Activated gamma-delta T cell treated with anti-CD3 and anti-CD28 coated beads, Interleukin-2, amount 50 U/mL, for 16 hours (primary cell): Measurements from ENCODE around the gene SLC9A2.

Source experiments
- DNase-seq: peaks from one replicate; pipeline ENCODE4 v3.0.0-alpha.2; 2020; ENCODE audit warnings: low read depth

The SLC9A2 gene

GRCh38 chr2:102619414-102620319, at the start of gene SLC9A2:
Gene SLC9A2, plus strand, starts transcription at chr2:102619553. Its CDS starts 296 bp downstream, at chr2:102619849.
- no peak for DNase-seq

GRCh38 chr2:102575888-102576287, 43.5 kb upstream of the SLC9A2 start:
- DNase-seq = no peak

GRCh38 chr2:102578376-102578775, 41.0 kb upstream of the SLC9A2 start:
- no peak for DNase-seq

- no peak for DNase-seq
These were observed 37.4 kb upstream of the SLC9A2 start for GRCh38 chr2:102581911-102582310.

GRCh38 chr2:102582845-102583244, 36.5 kb upstream of the SLC9A2 start:
- no peak for DNase-seq

GRCh38 chr2:102585847-102586404, 33.4 kb upstream of the SLC9A2 start:
- no peak for DNase-seq

- no peak for DNase-seq
These were observed 31.0 kb upstream of the SLC9A2 start for GRCh38 chr2:102588213-102588939.

GRCh38 chr2:102589444-102589843, 29.9 kb upstream of the SLC9A2 start:
- DNase-seq = no peak

- DNase-seq = no peak
These were observed 27.8 kb upstream of the SLC9A2 start for GRCh38 chr2:102591491-102592045.

- no peak for DNase-seq
These were observed 26.8 kb upstream of the SLC9A2 start for GRCh38 chr2:102592601-102593000.

GRCh38 chr2:102593516-102593915, 25.8 kb upstream of the SLC9A2 start:
- DNase-seq = no peak

GRCh38 chr2:102594445-102595016, 24.8 kb upstream of the SLC9A2 start:
- DNase-seq = no peak

GRCh38 chr2:102597788-102598187, 21.6 kb upstream of the SLC9A2 start:
- no peak for DNase-seq

- no peak for DNase-seq
These were observed 19.9 kb upstream of the SLC9A2 start for GRCh38 chr2:102599486-102599885.

GRCh38 chr2:102601730-102602129, 17.6 kb upstream of the SLC9A2 start:
- no peak for DNase-seq

- DNase-seq = no peak
These were observed 15.4 kb upstream of the SLC9A2 start for GRCh38 chr2:102603904-102604303.

- no peak for DNase-seq
These were observed 14.6 kb upstream of the SLC9A2 start for GRCh38 chr2:102604769-102605168.

GRCh38 chr2:102606353-102606752, 13.0 kb upstream of the SLC9A2 start:
- DNase-seq = no peak

- DNase-seq = peak; percentile 12
These were observed 3.5 kb upstream of the SLC9A2 start for GRCh38 chr2:102615620-102616436.

- no peak for DNase-seq
These were observed 620 bp upstream of the SLC9A2 start for GRCh38 chr2:102618452-102619413.
